ENCODE measurements around the gene C9orf50. TPM values are rescaled to one million over a fixed set of nuclear protein-coding genes. Genes with fewer than 3 reads are reported as not detected.

The C9orf50 gene
- total RNA-seq, 1 experiment from 2014 or later: not detected

GRCh38 chr9:129624168-129624759, 3.4 kb upstream of the C9orf50 start:
- peaks cover 29% of the 10 kb centered on the region for H4K20me1 ChIP-seq (ENCODE audit: insufficient read depth)
- H3K27me3 ChIP-seq (ENCODE audit: insufficient read depth, low read depth): no peaks in the 10 kb centered on the region
- H3K4me3 ChIP-seq: no peak overlapping the region
- BruUV-seq (replicated peaks): no TSS peak
- no peaks in the 10 kb centered on the region for H3K9me2 ChIP-seq (ENCODE audit: insufficient read depth)
- intact Hi-C loops (cut with micrococcal nuclease; ENCODE audit: unreplicated experiment): loop anchor here (1.0 kb wide), 1 partner anchor 485 kb away; no protein-coding TSS in a partner anchor
- H3K36me3 ChIP-seq (ENCODE audit: low read depth): no peaks in the 10 kb centered on the region; the same call in 1 of the 2 replicates
- peak overlapping the region; percentile 85; the same call in 1 of the 2 replicates for H3K4me2 ChIP-seq
- H3K9me3 ChIP-seq (ENCODE audit: insufficient read depth, low read depth): no peaks in the 10 kb centered on the region
- peaks cover 23% of the 10 kb centered on the region for H3F3A ChIP-seq (ENCODE audit: insufficient read depth, low read depth)
- ChIA-PET CTCF (interaction anchor here (0.5 to 1.9 kb wide), 9 partner anchors 13 to 494 kb away, joined by 3 to 12 read pairs (median 4); no protein-coding TSS in a partner anchor), POLR2A (ENCODE audit: unreplicated experiment) (no interaction called here)
- no peak overlapping the region for H2AFZ ChIP-seq
- H3K27ac ChIP-seq: no peak overlapping the region
- H3K79me2 ChIP-seq (ENCODE audit: low read depth): peaks cover 33% of the 10 kb centered on the region
- peaks cover 37% of the 10 kb centered on the region for H3K4me1 ChIP-seq (replicated peaks; ENCODE audit: insufficient read depth)
- peak; percentile 45 to 69 for DNase-seq
- no peak for TF ChIP-seq EZH2 (IDR thresholded peaks at IDR 0.05; ENCODE audit: low read depth)
- TF ChIP-seq CTCF (conservative IDR thresholded peaks at IDR 0.05): peak; percentile 85

- peaks cover 26% of the 10 kb centered on the region for H3F3A ChIP-seq (ENCODE audit: insufficient read depth, low read depth)
- no peaks in the 10 kb centered on the region; the same call in 1 of the 2 replicates for H3K36me3 ChIP-seq (ENCODE audit: low read depth)
- peaks cover 20% of the 10 kb centered on the region for H4K20me1 ChIP-seq (ENCODE audit: insufficient read depth)
- H3K9me2 ChIP-seq (ENCODE audit: insufficient read depth): no peaks in the 10 kb centered on the region
- no TSS peak for BruUV-seq (replicated peaks)
- no peak overlapping the region for H2AFZ ChIP-seq
- CTCF ChIA-PET: interaction anchor here (0.6 to 1.9 kb wide), 6 partner anchors 19 to 504 kb away, joined by 3 to 12 read pairs (median 6); no protein-coding TSS in a partner anchor
- no peaks in the 10 kb centered on the region for H3K9me3 ChIP-seq (ENCODE audit: insufficient read depth, low read depth)
- POLR2A ChIA-PET (ENCODE audit: unreplicated experiment): interaction anchor here (0.6 to 0.7 kb wide), 2 partner anchors 163 to 345 kb away, joined by 3 to 12 read pairs; no protein-coding TSS in a partner anchor
- no peak for DNase-seq
- peaks cover 24% of the 10 kb centered on the region for H3K79me2 ChIP-seq (ENCODE audit: low read depth)
- TF ChIP-seq CTCF (conservative IDR thresholded peaks at IDR 0.05) (no peak), EZH2 (IDR thresholded peaks at IDR 0.05; ENCODE audit: low read depth) (no peak)
- H3K27ac ChIP-seq: no peak overlapping the region
- H3K4me1 ChIP-seq (replicated peaks; ENCODE audit: insufficient read depth): peaks cover 31% of the 10 kb centered on the region
- no peak overlapping the region for H3K4me2 ChIP-seq
- no peaks in the 10 kb centered on the region for H3K27me3 ChIP-seq (ENCODE audit: insufficient read depth, low read depth)
- H3K4me3 ChIP-seq: no peak overlapping the region
- intact Hi-C loops (cut with micrococcal nuclease; ENCODE audit: unreplicated experiment): no loop called here
Measured at GRCh38 chr9:129623331-129623730, 2.4 kb upstream of the C9orf50 start.

GRCh38 chr9:129619787-129620668, 873 bp downstream of the C9orf50 start:
- Histone ChIP-seq H4K20me1 (ENCODE audit: insufficient read depth) (no peaks in the 10 kb centered on the region), H3K4me1 (replicated peaks; ENCODE audit: insufficient read depth) (peaks cover 19% of the 10 kb centered on the region), H3K36me3 (ENCODE audit: low read depth) (no peaks in the 10 kb centered on the region), H2AFZ (peak overlapping the region; percentile 77), H3K9me2 (ENCODE audit: insufficient read depth) (no peaks in the 10 kb centered on the region), H3F3A (ENCODE audit: insufficient read depth, low read depth) (peaks cover 18% of the 10 kb centered on the region), H3K79me2 (ENCODE audit: low read depth) (no peaks in the 10 kb centered on the region), H3K27ac (no peak overlapping the region), H3K9me3 (ENCODE audit: insufficient read depth, low read depth) (no peaks in the 10 kb centered on the region), H3K4me2 (peak overlapping the region; percentile 82), H3K4me3 (peak overlapping the region; percentile 58), H3K27me3 (ENCODE audit: insufficient read depth, low read depth) (no peaks in the 10 kb centered on the region)
- DNase-seq: peak in 1 of 2 experiments; percentile 37
- ChIA-PET POLR2A (ENCODE audit: unreplicated experiment) (interaction anchor here (0.7 kb wide), 1 partner anchor 9 kb away, joined by 5 read pairs; no protein-coding TSS in a partner anchor), CTCF (interaction anchor here (0.5 to 1.1 kb wide), 3 partner anchors 408 to 481 kb away, joined by 3 to 7 read pairs (median 6); no protein-coding TSS in a partner anchor)
- BruUV-seq (replicated peaks): no TSS peak
- intact Hi-C loops (cut with micrococcal nuclease; ENCODE audit: unreplicated experiment): no loop called here
- no peak for TF ChIP-seq CTCF (conservative IDR thresholded peaks at IDR 0.05)
- TF ChIP-seq EZH2 (IDR thresholded peaks at IDR 0.05; ENCODE audit: low read depth): no peak
